NCI-H526 (cell line): ENCODE data around the gene KDF1.

Experiments
- DNase-seq, 2 experiments: peaks; one replicate each; lab custom pipeline; 2025; lab: John Stamatoyannopoulos, UW

KDF1 gene

GRCh38 chr1:26913754-26914619 lies 46.3 kb downstream of the KDF1 start, which contains the start of gene NR0B2:
TSS of gene NR0B2 (minus strand) at chr1:26913975. CDS start at chr1:26913940, 35 bp downstream.
- peak in 1 of 2 experiments; percentile 64 for DNase-seq

GRCh38 chr1:26913389-26913753 lies 46.9 kb downstream of the KDF1 start:
- no peak for DNase-seq

- no peak for DNase-seq
Measured at GRCh38 chr1:26912147-26912490, 48.1 kb downstream of the KDF1 start.

GRCh38 chr1:26911399-26912146 lies 48.7 kb downstream of the KDF1 start:
- no peak for DNase-seq

GRCh38 chr1:26910343-26911160 lies 49.7 kb downstream of the KDF1 start:
- DNase-seq = no peak

GRCh38 chr1:26909951-26910342 lies 50.3 kb downstream of the KDF1 start:
- no peak for DNase-seq

GRCh38 chr1:26907071-26907917 lies 53.0 kb downstream of the KDF1 start:
- no peak for DNase-seq

GRCh38 chr1:26900815-26901511 lies 59.3 kb downstream of the KDF1 start:
- DNase-seq = no peak

- peak; percentile 88 to 96 for DNase-seq
Measured at GRCh38 chr1:26900001-26900814, 60.1 kb downstream of the KDF1 start, which contains the start of gene GPATCH3. TSS of gene GPATCH3 (minus strand) at chr1:26900467. CDS start at chr1:26900442, 25 bp downstream.
